Measurements from ENCODE around the gene CERS1. TPM values are rescaled to one million over a fixed set of nuclear protein-coding genes. Genes with fewer than 3 reads are reported as not detected.

CERS1 gene
- total and polyA plus RNA-seq, 10 of the 15 experiments (the other 5 are each of a cell fraction or from before 2014, with no cell fraction given) = 0.19 TPM; not detected in 9

- no peak for TF ChIP-seq HSF1 (IDR thresholded peaks at IDR 0.05; ENCODE audit: low read depth, low read length)
- TF ChIP-seq CEBPB (IDR thresholded peaks at IDR 0.05; ENCODE audit: borderline replicate concordance in 1 of 2, low read depth in 2 of 2, low read length in 2 of 2) = no peak
- no peak for TF ChIP-seq STAT3 (IDR thresholded peaks at IDR 0.05; ENCODE audit: low read depth, low read length)
- TF ChIP-seq SKIL (IDR thresholded peaks at IDR 0.05; ENCODE audit: low read depth, poor library complexity, severe bottlenecking) = no peak
- TF ChIP-seq FOS (IDR thresholded peaks at IDR 0.05; ENCODE audit: borderline replicate concordance, extremely low read depth, insufficient read length) = no peak
- TF ChIP-seq ZZZ3 (IDR thresholded peaks at IDR 0.05; ENCODE audit: control insufficient read depth, insufficient read length, low read depth) = no peak
- no peak for TF ChIP-seq NFYB (IDR thresholded peaks at IDR 0.05; ENCODE audit: insufficient read depth, low read depth, low read length)
- no peak for TF ChIP-seq NR2C2 (IDR thresholded peaks at IDR 0.05; ENCODE audit: borderline replicate concordance, control insufficient read depth, insufficient read length, low read depth)
- no peak for TF ChIP-seq MXI1 (IDR thresholded peaks at IDR 0.05; ENCODE audit: low read depth, low read length)
Observed at GRCh38 chr19:18893587-18894253, 2.2 kb downstream of the CERS1 start (continued).
